22Rv1 (cell line): ENCODE results near the gene ZNF513.

ENCODE experiments used
- CTCF ChIP-seq: fragments of 450-650 bp; IDR thresholded peaks from 2 replicates; pipeline ENCODE4 v1.5.1; 2017; ENCODE audit warnings: mild to moderate bottlenecking
- ZFX ChIP-seq: fragments of 450-650 bp; IDR thresholded peaks from 2 replicates; pipeline ENCODE4 v1.6.1; 2017; ENCODE audit warnings: antibody characterized with exemption, borderline replicate concordance

- no peak for TF ChIP-seq CTCF
- TF ChIP-seq ZFX = no peak
Observed at GRCh38 chr2:27354597-27354927, 26.0 kb downstream of the ZNF513 start.
